ENCODE data around the gene CDH5. TPM values are rescaled to one million over a fixed set of nuclear protein-coding genes. Genes with fewer than 3 reads are reported as not detected.

CDH5 gene
- total and polyA plus RNA-seq, 2 of the 4 experiments (the other 2 are of a cell fraction) = not detected

DNA sequence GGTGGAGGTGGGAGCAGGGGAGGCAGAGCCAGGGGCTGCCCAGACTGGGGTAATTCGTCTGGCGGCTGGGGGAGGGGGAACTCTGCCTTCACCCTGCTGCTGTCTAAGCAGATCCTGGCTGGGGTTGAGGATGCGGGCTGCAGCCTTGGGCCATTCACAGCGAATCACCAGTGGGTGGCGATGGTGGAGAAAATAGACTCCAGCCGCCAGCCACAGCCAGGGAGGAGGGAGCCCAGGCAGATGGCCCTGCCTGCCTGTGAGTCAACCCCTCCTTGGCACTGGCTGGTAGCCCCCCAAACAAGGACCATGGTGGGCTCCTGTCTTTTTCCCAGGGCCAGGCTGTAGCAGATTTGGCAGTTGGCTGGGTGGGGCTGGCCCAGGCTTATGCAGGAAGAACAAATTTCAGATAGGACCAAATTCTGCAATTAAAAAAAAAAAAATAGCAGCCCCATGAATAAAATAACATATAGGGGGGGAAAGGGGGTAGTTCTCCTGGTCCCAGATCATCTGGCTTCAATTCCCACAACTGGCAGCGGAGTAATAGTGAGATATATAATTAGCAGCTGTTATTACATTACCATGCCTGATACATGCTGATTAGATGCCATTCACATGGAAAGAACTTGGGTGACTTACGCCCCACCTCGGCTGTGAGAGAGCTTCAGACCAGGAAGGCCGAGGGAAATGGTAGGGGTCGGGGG is 41.5 kb upstream of the CDH5 start:
- H3K9me3 ChIP-seq (ENCODE audit: control insufficient read depth, insufficient read depth, low read length) = no peaks in the 10 kb centered on the region
- H2BK15ac ChIP-seq (ENCODE audit: low read depth, low read length) = no peak overlapping the region
- H2AFZ ChIP-seq (replicated peaks; ENCODE audit: low read length, poor library complexity) = no peak overlapping the region
- H3K27me3 ChIP-seq (ENCODE audit: control insufficient read depth, insufficient read depth, low read length) = peaks cover 44% of the 10 kb centered on the region
- H3K79me1 ChIP-seq (ENCODE audit: low read depth in 1 of 2, low read length in 2 of 2) = no peaks in the 10 kb centered on the region
- H3K18ac ChIP-seq (ENCODE audit: low read depth, low read length) = no peak overlapping the region
- no peak overlapping the region for H3K4ac ChIP-seq (ENCODE audit: low read depth, low read length)
- H2BK120ac ChIP-seq (ENCODE audit: low read depth, low read length) = no peak overlapping the region
- no peak overlapping the region for H4K5ac ChIP-seq (ENCODE audit: low read depth, low read length)
- no peak overlapping the region for H3K27ac ChIP-seq (ENCODE audit: insufficient read depth, low read length)
- no peak overlapping the region for H3K9ac ChIP-seq (ENCODE audit: low read depth, low read length)
- in situ Hi-C loops (cut with MboI; ENCODE audit: low sequenced_read_pairs) = no loop called here
- H2AK5ac ChIP-seq (ENCODE audit: low read depth, low read length) = no peak overlapping the region
- ATAC-seq (ENCODE audit: low read depth) (peak; percentile 40; the same call in 1 of the 2 replicates), DNase-seq (no peak)
- TF ChIP-seq, protein P1, sequence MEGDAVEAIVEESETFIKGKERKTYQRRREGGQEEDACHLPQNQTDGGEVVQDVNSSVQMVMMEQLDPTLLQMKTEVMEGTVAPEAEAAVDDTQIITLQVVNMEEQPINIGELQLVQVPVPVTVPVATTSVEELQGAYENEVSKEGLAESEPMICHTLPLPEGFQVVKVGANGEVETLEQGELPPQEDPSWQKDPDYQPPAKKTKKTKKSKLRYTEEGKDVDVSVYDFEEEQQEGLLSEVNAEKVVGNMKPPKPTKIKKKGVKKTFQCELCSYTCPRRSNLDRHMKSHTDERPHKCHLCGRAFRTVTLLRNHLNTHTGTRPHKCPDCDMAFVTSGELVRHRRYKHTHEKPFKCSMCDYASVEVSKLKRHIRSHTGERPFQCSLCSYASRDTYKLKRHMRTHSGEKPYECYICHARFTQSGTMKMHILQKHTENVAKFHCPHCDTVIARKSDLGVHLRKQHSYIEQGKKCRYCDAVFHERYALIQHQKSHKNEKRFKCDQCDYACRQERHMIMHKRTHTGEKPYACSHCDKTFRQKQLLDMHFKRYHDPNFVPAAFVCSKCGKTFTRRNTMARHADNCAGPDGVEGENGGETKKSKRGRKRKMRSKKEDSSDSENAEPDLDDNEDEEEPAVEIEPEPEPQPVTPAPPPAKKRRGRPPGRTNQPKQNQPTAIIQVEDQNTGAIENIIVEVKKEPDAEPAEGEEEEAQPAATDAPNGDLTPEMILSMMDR (conservative IDR thresholded peaks at IDR 0.05; ENCODE audit: low read depth, low read length) = 0 out of 2 replicates have a peak, but pooled peaks have one; percentile 12
- TF ChIP-seq SMC3 (IDR thresholded peaks at IDR 0.05; ENCODE audit: low read depth, low read length) = no peak
- no peak overlapping the region for H4K8ac ChIP-seq (ENCODE audit: low read depth in 2 of 2, low read length in 2 of 2)
- intact Hi-C loops (cut with micrococcal nuclease) = no loop called here
- H3K23ac ChIP-seq (ENCODE audit: low read depth, low read length) = no peak overlapping the region
- 59% methylated on average over 4 of the region's 11 CpGs; no CpG with 5 or more reads in 1 of the 2 experiments for WGBS, 2 experiments (ENCODE audit: extremely low coverage in 2 of 2, insufficient read length in 1 of 2)
- POLR2A ChIA-PET (ENCODE audit: unreplicated experiment) = no interaction called here
- no peaks in the 10 kb centered on the region for H3K9me1 ChIP-seq (ENCODE audit: insufficient read depth, low read length)
- no peak overlapping the region for H3K4me3 ChIP-seq (ENCODE audit: insufficient read depth, low read depth, low read length)
- H2BK5ac ChIP-seq (ENCODE audit: low read depth, low read length, poor library complexity, severe bottlenecking) = no peak overlapping the region
- no peak overlapping the region for H4K91ac ChIP-seq (ENCODE audit: insufficient read depth, low read depth, low read length)
- no peak overlapping the region for H3K56ac ChIP-seq (ENCODE audit: extremely low read depth, insufficient read depth, low read length)
- H3K14ac ChIP-seq (replicated peaks; ENCODE audit: low read depth, low read length) = no peak overlapping the region
- BruUV-seq (replicated peaks) = no TSS peak
- H3K4me1 ChIP-seq (ENCODE audit: control insufficient read depth, insufficient read depth, low read length) = peaks cover 6% of the 10 kb centered on the region; the same call in 1 of the 2 replicates
- CTCF ChIA-PET = interaction anchor here (0.7 kb wide), 1 partner anchor 8 kb away, joined by 4 read pairs; no protein-coding TSS in a partner anchor
- H3K4me2 ChIP-seq (ENCODE audit: low read depth, low read length) = no peak overlapping the region
- no peaks in the 10 kb centered on the region for H4K20me1 ChIP-seq (ENCODE audit: insufficient read depth, low read length)
- no peak overlapping the region for H2BK20ac ChIP-seq (ENCODE audit: low read depth, low read length)
- dilution Hi-C loops (cut with HindIII; ENCODE audit: low sequenced_read_pairs, unreplicated experiment) = no loop called here
- H3K36me3 ChIP-seq (ENCODE audit: control insufficient read depth, insufficient read depth, low read length) = no peaks in the 10 kb centered on the region
- H2AK9ac ChIP-seq (replicated peaks; ENCODE audit: low read depth, low read length, poor library complexity) = no peak overlapping the region

Measured in IMR-90 (cell line).